Measurements from ENCODE around the gene LUC7L.

DNA sequence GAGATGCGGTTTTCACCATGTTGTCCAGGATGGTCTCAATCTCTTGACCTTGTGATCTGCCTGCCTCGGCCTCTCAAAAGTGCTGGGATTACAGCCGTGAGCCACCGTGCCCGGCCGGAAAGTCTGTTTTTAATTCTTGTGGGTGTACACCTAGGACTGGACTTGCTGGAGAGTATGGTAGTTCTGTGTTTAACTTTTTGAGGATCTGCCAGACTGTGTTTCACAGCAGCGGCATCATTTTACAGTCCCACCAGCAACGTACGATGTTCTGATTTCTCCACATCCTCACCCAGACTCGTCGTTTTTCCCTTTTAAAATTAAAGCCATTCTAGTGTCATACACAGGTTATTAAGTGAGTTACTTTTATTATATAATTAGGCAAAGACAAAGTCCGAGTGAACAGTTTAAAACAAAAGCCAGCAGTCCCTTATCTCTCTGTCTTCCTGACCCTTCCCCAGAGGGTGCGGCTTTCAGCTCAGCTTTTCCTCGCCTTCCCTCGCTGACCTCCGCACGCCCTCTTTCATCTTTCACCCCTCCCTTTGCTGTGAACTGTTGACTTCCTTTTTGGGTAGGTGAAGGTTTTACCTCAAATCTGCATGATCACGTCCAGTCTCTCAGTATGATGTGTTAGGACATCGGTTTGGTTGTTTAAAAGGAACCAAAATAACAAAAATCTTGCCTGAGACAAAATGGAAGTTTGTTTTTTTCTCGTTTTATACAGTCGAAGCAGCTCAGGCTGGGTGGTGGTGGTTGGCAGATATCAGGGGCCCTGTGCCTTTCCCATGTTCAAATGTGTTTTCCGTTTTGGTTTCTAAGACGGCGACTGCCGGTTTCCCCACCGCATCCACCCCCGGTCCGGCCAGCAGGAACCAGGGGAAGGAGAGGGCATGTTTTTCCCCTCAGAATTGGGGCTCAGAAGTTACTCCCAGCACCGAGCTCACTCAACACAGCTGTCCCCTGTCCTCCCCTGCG is 23.4 kb upstream of the LUC7L start:
- TF ChIP-seq, protein P1, sequence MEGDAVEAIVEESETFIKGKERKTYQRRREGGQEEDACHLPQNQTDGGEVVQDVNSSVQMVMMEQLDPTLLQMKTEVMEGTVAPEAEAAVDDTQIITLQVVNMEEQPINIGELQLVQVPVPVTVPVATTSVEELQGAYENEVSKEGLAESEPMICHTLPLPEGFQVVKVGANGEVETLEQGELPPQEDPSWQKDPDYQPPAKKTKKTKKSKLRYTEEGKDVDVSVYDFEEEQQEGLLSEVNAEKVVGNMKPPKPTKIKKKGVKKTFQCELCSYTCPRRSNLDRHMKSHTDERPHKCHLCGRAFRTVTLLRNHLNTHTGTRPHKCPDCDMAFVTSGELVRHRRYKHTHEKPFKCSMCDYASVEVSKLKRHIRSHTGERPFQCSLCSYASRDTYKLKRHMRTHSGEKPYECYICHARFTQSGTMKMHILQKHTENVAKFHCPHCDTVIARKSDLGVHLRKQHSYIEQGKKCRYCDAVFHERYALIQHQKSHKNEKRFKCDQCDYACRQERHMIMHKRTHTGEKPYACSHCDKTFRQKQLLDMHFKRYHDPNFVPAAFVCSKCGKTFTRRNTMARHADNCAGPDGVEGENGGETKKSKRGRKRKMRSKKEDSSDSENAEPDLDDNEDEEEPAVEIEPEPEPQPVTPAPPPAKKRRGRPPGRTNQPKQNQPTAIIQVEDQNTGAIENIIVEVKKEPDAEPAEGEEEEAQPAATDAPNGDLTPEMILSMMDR (optimal IDR thresholded peaks at IDR 0.05 in 1 of 3, IDR thresholded peaks at IDR 0.05 in 1 of 3, conservative IDR thresholded peaks at IDR 0.05 in 1 of 3; ENCODE audit: extremely low read depth in 1 of 3, insufficient read depth in 2 of 3, low read length in 3 of 3): no peak
- TF ChIP-seq EZH2 (IDR thresholded peaks at IDR 0.05; ENCODE audit: low read length): no peak

All from keratinocyte (primary cell).